ENCODE measurements around the gene SLC35F1.
"Not testable (repeated sequence)": the region's sequence is repeated elsewhere in the genome, so short reads cannot be mapped to it uniquely, and the experiment has no call there.

Gene SLC35F1

DNA sequence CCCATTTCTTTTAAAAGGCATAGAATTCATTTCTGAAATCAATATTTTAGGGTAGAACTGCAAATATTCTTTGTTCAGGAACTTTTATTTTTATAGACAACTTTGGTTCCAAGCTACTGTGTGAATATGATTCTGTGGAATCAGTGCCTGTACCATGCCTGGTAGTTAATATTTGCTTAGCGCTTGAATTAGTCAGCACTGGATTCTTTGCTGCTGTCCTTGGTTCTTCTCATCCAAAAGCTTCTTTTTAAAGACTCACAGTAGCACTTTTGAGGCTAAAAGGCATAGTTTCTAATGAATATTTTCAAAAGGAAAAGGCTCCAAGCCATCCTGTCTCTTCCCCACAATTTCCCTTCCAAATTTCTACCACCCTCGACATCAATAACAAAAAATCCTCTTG, 109.5 kb downstream of the SLC35F1 start:
- DNase-seq: no peak

DNA sequence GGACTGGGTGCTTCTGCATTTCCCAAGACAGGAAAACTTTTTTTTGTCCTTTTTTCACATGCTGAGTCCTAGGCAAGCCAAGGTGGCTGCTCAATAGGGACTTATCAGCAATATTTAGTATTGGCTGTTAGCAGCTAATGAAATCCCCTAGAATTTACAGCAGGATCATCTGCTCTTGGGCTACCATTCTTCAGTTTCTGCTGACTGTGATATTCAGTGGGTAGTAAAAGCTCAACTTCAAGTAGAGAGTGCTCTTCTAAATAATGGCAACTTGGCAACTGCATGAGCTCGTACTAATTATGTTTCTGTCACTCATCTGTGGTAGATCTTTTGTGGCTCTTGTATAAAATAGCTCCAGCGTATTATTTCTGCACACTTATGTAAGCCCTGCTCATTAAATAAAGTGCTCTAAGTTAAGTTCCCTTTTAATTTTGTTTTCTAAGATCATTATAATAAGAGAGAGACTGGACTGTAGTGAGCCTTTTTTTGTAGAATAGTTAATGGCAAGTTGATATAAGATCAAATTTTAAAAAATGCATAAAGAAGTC, 110.3 kb downstream of the SLC35F1 start:
- no peak for DNase-seq

- DNase-seq: no peak
These were observed 116.7 kb downstream of the SLC35F1 start for GRCh38 chr6:118023771-118024170.

GRCh38 chr6:118029967-118030366, 122.9 kb downstream of the SLC35F1 start:
- no peak for DNase-seq

GRCh38 chr6:118037479-118037878, 130.4 kb downstream of the SLC35F1 start:
- DNase-seq: not testable (repeated sequence)

GRCh38 chr6:118042855-118043254, 135.8 kb downstream of the SLC35F1 start:
- no peak for DNase-seq

DNA sequence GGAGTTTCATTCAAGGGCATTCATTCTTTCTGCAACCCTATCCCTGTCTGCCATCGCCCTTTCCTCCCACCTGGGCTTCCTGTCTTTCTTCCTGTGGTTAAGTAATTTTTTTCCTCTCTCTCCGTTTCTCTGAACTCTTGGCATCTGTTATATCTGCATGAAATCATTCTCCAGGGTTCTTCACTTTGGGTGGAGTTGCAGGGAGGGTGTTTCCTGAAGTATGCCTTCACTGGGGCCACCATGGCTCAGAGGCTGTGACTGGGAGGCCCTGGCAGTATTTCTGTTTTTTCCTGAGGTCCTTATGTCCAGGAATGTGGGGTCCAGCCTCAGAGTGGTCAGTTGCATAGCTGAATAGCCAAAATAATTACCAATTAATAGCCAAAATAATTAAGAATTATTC, 137.2 kb downstream of the SLC35F1 start:
- no peak for DNase-seq

DNA sequence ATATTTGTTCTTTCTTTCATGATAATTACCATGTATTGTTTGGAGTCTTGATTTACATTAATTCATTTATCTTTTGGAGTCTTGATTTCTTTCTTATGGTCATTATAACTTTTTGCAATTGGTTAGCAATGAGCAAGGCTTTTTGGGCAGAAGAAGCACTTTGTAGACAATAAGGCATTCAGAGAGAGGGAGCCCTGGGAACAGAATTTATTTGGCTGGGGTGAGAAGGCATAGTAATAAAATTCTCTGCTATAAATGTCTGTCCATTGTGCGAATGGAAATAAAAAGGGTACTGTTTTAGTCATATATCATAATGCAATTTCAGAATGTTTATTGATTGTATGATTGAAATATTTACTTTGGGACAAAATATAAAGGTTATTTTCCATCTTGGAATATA, 147.0 kb downstream of the SLC35F1 start:
- no peak for DNase-seq

- DNase-seq: no peak
These were observed 154.6 kb downstream of the SLC35F1 start for GRCh38 chr6:118061666-118062065.

GRCh38 chr6:118080547-118080946, 173.5 kb downstream of the SLC35F1 start:
- DNase-seq: no peak

DNA sequence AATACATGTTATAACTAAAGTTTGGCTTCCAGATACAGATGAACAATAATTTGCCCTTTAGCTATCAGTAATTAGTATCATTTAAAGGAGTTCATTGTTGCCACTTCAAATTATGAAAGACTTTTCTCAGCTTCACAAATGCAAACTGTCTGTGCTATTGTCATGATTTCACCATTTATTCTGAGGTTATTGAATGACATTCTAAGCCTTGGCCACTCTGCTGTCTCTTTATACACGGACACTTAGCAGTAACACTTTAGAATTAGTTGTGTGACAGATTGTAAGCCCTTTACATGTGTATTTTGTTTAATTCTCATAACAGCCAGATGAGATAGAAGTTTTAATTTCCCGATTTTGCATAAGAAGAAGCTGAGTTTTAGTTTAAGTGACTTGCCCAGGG, 176.6 kb downstream of the SLC35F1 start:
- no peak for DNase-seq

- DNase-seq: no peak
These were observed 178.6 kb downstream of the SLC35F1 start for GRCh38 chr6:118085665-118086064.

GRCh38 chr6:118086159-118086558, 179.1 kb downstream of the SLC35F1 start:
- no peak for DNase-seq

GRCh38 chr6:118092086-118092485, 185.0 kb downstream of the SLC35F1 start:
- DNase-seq: no peak

- DNase-seq: no peak
These were observed 190.5 kb downstream of the SLC35F1 start for GRCh38 chr6:118097576-118097975.

GRCh38 chr6:118100717-118101116, 193.7 kb downstream of the SLC35F1 start:
- no peak for DNase-seq

DNA sequence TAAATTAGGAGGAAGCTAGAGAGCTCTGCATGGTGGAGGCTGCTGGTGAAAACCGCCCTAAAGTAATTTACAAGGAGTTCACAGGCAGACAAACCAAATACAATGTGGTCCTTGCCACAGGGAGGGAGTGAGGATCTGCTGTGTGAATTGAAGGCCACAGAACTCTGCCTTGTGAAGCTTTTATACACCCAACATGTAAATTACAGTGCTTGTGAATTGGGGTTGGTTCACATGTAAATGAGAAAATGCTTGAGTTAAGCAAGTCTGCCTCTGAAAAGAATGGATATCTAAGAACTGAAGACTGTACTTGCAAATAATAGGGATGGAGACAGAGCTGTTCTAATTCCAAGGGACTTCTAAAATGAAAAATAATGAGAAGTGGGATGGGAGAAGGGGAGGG, 194.2 kb downstream of the SLC35F1 start:
- DNase-seq: no peak

- DNase-seq: no peak
These were observed 194.8 kb downstream of the SLC35F1 start for GRCh38 chr6:118101831-118102345.

DNA sequence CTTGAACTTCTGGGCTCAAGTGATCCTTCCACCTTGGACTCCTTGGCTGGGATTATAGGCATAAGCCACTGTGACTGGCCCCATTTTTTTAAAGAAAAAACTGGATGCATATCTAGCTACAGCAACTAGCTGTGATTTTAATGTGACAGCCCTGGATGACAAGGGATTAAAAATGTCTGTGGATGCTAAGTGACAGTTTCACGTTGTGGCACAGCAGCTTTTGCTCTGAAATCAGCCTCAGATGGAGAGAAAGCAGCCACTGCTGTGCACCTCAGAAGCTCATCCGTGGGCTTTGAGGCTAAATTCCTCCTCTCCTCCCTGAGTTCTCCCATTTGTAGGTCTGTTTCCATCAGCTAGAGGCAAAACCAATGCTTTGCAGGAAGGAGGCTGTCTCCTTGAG, 195.3 kb downstream of the SLC35F1 start:
- no peak for DNase-seq

- no peak for DNase-seq
These were observed 196.5 kb downstream of the SLC35F1 start for GRCh38 chr6:118103381-118104146.

DNA sequence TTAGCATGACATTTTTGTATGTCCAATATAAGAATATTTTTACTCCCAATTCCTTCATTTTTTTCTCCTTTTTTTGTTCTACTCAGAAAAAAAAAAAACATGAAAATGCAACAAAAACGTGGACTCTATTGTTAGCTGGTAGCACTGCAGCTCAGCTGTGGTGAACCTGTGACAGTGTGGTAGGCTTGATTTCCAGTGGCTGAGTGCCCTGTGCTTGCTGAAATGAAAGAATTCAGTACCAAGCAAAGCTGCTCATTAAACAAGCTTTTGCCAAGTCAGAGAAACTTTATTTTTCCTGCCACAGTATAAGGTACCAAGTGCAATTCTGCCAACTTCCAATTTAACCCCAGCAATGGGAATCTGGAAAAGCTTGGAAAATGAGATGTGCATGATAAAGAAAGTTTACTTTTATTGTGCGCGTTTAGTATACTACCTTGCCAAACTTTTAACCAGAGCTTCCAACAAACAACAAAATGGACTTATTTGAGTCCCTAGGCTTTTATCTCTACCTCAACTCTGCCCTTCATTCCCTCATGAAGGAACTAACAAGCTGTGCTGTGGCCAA, 215.2 kb downstream of the SLC35F1 start:
- no peak for DNase-seq

- no peak for DNase-seq
These were observed 215.7 kb downstream of the SLC35F1 start for GRCh38 chr6:118122801-118123200.

DNA sequence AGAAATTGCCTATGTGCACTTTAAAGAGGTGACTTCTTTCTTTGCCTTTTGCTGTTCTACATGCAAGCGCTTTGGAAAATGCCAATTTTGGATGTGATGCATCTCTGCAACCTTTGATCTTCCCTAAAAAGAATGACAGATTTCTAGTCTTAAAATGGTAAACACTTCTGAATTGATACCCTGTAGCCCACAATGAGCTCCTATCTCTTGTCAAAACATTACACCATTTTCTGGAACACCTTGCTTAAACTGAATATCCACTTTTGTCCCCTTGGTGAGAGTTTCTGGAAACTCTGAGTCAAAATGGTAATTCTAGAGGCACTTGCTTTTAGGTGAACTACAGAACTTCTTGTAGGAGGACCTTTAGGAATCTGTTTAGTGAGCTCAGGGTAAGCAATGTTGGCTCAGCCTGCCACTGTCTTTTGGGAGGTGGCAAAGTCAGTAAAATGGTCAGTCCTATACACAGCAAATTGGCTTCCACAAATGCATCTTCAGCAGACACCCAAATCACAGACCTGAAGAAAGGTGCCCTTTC, 216.5 kb downstream of the SLC35F1 start:
- DNase-seq: no peak

DNA sequence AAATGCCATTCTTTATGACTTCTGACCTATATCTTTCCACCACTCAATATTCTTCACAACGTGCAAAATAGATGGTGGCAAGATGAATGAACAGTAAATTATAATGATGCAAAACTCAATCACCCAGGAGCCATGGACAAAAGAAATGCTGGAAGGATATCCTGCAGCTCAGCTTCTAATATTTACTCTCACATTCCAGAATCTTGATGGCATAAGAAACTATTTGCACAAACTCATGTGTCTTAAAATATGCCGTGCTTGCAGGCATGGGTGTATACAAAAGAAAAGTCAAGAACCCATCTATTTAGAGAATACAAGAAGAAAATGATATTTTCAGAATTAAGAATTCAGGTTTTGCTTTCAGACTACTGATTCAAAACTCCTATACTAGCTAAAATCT, 217.8 kb downstream of the SLC35F1 start:
- DNase-seq: no peak
